Loucy (cell line): ENCODE results near the gene TARS2.

Experiments used
- H2AFZ ChIP-seq: fragments of 200-600 bp; sonication (generic); 2 replicates; pipeline ENCODE4 v1.6.0; 2016; ENCODE audit warnings: antibody characterized with exemption, mild to moderate bottlenecking, low read length, moderate library complexity
- H3F3A ChIP-seq: fragments of 200-600 bp; 2 replicates; pipeline ENCODE4 v1.6.0; 2016; ENCODE audit warnings: antibody characterized with exemption, low read depth, mild to moderate bottlenecking
- H3K27me3 ChIP-seq: fragments of 200-600 bp; sonication (generic); 2 replicates; pipeline ENCODE4 v1.6.1; 2014; ENCODE audit warnings: low read length, mild to moderate bottlenecking; ENCODE audit not compliant: insufficient read depth, poor library complexity, severe bottlenecking
- H3K36me3 ChIP-seq: fragments of 200-600 bp; sonication (generic); 2 replicates; pipeline ENCODE4 v1.6.1; 2016; ENCODE audit warnings: low read length; ENCODE audit not compliant: insufficient read depth
- H3K4me1 ChIP-seq: fragments of 200-600 bp; sonication (generic); 2 replicates; pipeline ENCODE4 v1.5.1; 2014; ENCODE audit warnings: low read length, mild to moderate bottlenecking; ENCODE audit not compliant: insufficient read depth, poor library complexity, severe bottlenecking
- H3K4me2 ChIP-seq: fragments of 200-600 bp; sonication (generic); 2 replicates; pipeline ENCODE4 v1.6.0; 2014; ENCODE audit warnings: antibody characterized with exemption, low read length, low read depth, mild to moderate bottlenecking; ENCODE audit not compliant: poor library complexity, severe bottlenecking
- H3K4me3 ChIP-seq: fragments of 200-600 bp; sonication (generic); 2 replicates; pipeline ENCODE4 v1.5.1; 2014; ENCODE audit warnings: low read length, mild to moderate bottlenecking, mixed read lengths; ENCODE audit not compliant: poor library complexity, severe bottlenecking
- H3K79me2 ChIP-seq: fragments of 200-600 bp; sonication (generic); 2 replicates; pipeline ENCODE4 v1.6.1; 2014; ENCODE audit warnings: low read length; ENCODE audit not compliant: insufficient read depth
- H3K9ac ChIP-seq: fragments of 200-600 bp; sonication (generic); 2 replicates; pipeline ENCODE4 v1.6.0; 2014; ENCODE audit warnings: mild to moderate bottlenecking, low read depth, low read length, moderate library complexity; ENCODE audit not compliant: poor library complexity, severe bottlenecking
- H3K9me2 ChIP-seq: fragments of 200-600 bp; sonication (generic); replicated peaks from 2 replicates; pipeline ENCODE4 v1.6.1; 2016; ENCODE audit warnings: low read depth, low read length, mixed read lengths
- H3K9me3 ChIP-seq: fragments of 200-600 bp; sonication (generic); 2 replicates; pipeline ENCODE4 v1.6.1; 2014; ENCODE audit warnings: mild to moderate bottlenecking, antibody characterized with exemption, low read length, low read depth; ENCODE audit not compliant: insufficient read depth
- H4K20me1 ChIP-seq: fragments of 200-600 bp; sonication (generic); 2 replicates; pipeline ENCODE4 v1.6.0; 2014; ENCODE audit warnings: antibody characterized with exemption, low read length, mild to moderate bottlenecking; ENCODE audit not compliant: insufficient read depth, poor library complexity, severe bottlenecking
- CTCF ChIP-seq: fragments of 200-600 bp; sonication (generic); conservative IDR thresholded peaks from 2 replicates; pipeline ENCODE4 v1.5.1; 2014; ENCODE audit warnings: mild to moderate bottlenecking, antibody characterized with exemption, low read length
- EZH2phosphoT487 ChIP-seq: fragments of 200-600 bp; IDR thresholded peaks from 2 replicates; pipeline ENCODE4 v1.6.1; 2018; ENCODE audit warnings: antibody characterized with exemption, mild to moderate bottlenecking, moderate library complexity, borderline replicate concordance

Gene TARS2

GRCh38 chr1:150477733-150478132, 9.5 kb upstream of the TARS2 start:
- Histone ChIP-seq H3K9ac (no peak overlapping the region), H3F3A (no peaks in the 10 kb centered on the region; the same call in 1 of the 2 replicates), H3K4me3 (no peak overlapping the region), H3K9me3 (no peaks in the 10 kb centered on the region), H2AFZ (no peak overlapping the region), H3K36me3 (peaks cover 15% of the 10 kb centered on the region; the same call in 1 of the 2 replicates), H3K27me3 (no peaks in the 10 kb centered on the region), H4K20me1 (no peaks in the 10 kb centered on the region), H3K79me2 (no peaks in the 10 kb centered on the region), H3K4me2 (no peak overlapping the region), H3K4me1 (no peaks in the 10 kb centered on the region), H3K9me2 (no peaks in the 10 kb centered on the region)
- TF ChIP-seq EZH2phosphoT487 (no peak), CTCF (no peak)

GRCh38 chr1:150479370-150479769, 7.8 kb upstream of the TARS2 start:
- H3K36me3 ChIP-seq, result peaks cover under 1% of the 10 kb centered on the region; the same call in 1 of the 2 replicates
- no peak overlapping the region for H3K9ac ChIP-seq
- TF ChIP-seq EZH2phosphoT487, result no peak
- no peak for TF ChIP-seq CTCF
- no peaks in the 10 kb centered on the region for H3K9me3 ChIP-seq
- H3F3A ChIP-seq, result no peaks in the 10 kb centered on the region; the same call in 1 of the 2 replicates
- H4K20me1 ChIP-seq, result no peaks in the 10 kb centered on the region
- no peaks in the 10 kb centered on the region for H3K9me2 ChIP-seq
- H3K4me3 ChIP-seq, result no peak overlapping the region
- no peak overlapping the region for H2AFZ ChIP-seq
- H3K79me2 ChIP-seq, result no peaks in the 10 kb centered on the region
- H3K27me3 ChIP-seq, result no peaks in the 10 kb centered on the region
- H3K4me2 ChIP-seq, result no peak overlapping the region
- no peaks in the 10 kb centered on the region for H3K4me1 ChIP-seq

- Histone ChIP-seq H3K4me1 (no peaks in the 10 kb centered on the region), H3K36me3 (no peaks in the 10 kb centered on the region), H2AFZ (no peak overlapping the region), H3K79me2 (no peaks in the 10 kb centered on the region), H3K9me3 (no peaks in the 10 kb centered on the region), H3K9me2 (no peaks in the 10 kb centered on the region), H3K4me2 (no peak overlapping the region), H3K27me3 (no peaks in the 10 kb centered on the region), H3K4me3 (no peak overlapping the region), H3K9ac (no peak overlapping the region), H4K20me1 (no peaks in the 10 kb centered on the region), H3F3A (no peaks in the 10 kb centered on the region; the same call in 1 of the 2 replicates)
- TF ChIP-seq EZH2phosphoT487, result no peak
- no peak for TF ChIP-seq CTCF
Observed at GRCh38 chr1:150479927-150480352, 7.3 kb upstream of the TARS2 start.
